ENCODE data around the gene PLCG1. TPM values are rescaled to one million over a fixed set of nuclear protein-coding genes. Genes with fewer than 3 reads are reported as not detected.

The PLCG1 gene
- total and polyA plus RNA-seq, 9 of the 15 experiments (the other 6 are each of a cell fraction or from before 2014, with no cell fraction given) = 1.7 to 67.0 (median 34.8) TPM

DNA sequence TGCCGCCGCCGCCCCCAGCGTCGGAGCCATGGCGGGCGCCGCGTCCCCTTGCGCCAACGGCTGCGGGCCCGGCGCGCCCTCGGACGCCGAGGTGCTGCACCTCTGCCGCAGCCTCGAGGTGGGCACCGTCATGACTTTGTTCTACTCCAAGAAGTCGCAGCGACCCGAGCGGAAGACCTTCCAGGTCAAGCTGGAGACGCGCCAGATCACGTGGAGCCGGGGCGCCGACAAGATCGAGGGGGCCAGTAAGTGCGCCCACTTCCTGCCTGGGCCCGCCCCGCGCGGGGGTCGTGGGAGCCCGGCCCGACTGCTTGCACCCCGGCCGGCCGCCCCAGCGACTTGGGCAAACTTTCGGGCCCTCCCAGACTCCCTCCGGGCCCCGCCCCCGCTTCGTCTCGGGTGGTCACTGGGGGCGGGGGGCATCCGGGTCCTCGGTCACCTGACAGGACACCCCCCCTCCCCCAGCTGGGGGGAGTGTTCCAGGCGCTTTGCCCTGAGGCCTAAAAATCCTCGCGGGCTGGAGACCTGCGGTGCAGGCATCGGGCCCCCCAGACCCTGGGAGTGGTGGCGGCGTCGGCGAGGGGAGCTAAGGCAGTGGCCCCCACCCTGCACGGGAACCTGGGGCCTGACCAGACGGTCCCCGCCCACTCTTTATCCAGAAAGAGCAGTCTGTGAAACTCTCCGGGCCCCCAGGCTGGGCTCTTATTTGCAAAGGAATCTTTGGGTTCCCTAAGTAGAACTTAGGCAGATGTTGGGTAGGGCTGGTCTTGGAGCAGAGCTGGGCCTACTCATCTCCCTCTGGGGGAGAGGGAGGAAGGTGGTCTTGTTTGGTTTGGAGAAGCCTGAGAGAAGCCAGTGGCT is 501 bp downstream of the PLCG1 start (continued):
- TF ChIP-seq, protein P1, sequence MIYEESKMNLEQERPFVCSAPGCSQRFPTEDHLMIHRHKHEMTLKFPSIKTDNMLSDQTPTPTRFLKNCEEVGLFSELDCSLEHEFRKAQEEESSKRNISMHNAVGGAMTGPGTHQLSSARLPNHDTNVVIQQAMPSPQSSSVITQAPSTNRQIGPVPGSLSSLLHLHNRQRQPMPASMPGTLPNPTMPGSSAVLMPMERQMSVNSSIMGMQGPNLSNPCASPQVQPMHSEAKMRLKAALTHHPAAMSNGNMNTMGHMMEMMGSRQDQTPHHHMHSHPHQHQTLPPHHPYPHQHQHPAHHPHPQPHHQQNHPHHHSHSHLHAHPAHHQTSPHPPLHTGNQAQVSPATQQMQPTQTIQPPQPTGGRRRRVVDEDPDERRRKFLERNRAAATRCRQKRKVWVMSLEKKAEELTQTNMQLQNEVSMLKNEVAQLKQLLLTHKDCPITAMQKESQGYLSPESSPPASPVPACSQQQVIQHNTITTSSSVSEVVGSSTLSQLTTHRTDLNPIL (CRISPR knock-in tag; IDR thresholded peaks at IDR 0.05) = no peak
- TF ChIP-seq TGIF2 (CRISPR knock-in tag; IDR thresholded peaks at IDR 0.05) (0 out of 2 replicates have a peak, but pooled peaks have one; percentile 13), PHF8 (IDR thresholded peaks at IDR 0.05; ENCODE audit: borderline replicate concordance, low read length) (peak; percentile 45; the same call in 1 of the 2 replicates), TOE1 (IDR thresholded peaks at IDR 0.05; ENCODE audit: borderline replicate concordance) (0 out of 2 replicates have a peak, but pooled peaks have one; percentile 34), TOE1 (CRISPR knock-in tag; IDR thresholded peaks at IDR 0.05; ENCODE audit: borderline replicate concordance, low read depth) (no peak), RBM22 (IDR thresholded peaks at IDR 0.05; ENCODE audit: low read depth, low read length, poor library complexity, severe bottlenecking) (no peak), GABPB1 (CRISPR knock-in tag; IDR thresholded peaks at IDR 0.05) (0 out of 2 replicates have a peak, but pooled peaks have one; percentile 18), SMC3 (conservative IDR thresholded peaks at IDR 0.05; ENCODE audit: insufficient read depth, low read depth, low read length) (no peak)
- TF ChIP-seq, protein P2, sequence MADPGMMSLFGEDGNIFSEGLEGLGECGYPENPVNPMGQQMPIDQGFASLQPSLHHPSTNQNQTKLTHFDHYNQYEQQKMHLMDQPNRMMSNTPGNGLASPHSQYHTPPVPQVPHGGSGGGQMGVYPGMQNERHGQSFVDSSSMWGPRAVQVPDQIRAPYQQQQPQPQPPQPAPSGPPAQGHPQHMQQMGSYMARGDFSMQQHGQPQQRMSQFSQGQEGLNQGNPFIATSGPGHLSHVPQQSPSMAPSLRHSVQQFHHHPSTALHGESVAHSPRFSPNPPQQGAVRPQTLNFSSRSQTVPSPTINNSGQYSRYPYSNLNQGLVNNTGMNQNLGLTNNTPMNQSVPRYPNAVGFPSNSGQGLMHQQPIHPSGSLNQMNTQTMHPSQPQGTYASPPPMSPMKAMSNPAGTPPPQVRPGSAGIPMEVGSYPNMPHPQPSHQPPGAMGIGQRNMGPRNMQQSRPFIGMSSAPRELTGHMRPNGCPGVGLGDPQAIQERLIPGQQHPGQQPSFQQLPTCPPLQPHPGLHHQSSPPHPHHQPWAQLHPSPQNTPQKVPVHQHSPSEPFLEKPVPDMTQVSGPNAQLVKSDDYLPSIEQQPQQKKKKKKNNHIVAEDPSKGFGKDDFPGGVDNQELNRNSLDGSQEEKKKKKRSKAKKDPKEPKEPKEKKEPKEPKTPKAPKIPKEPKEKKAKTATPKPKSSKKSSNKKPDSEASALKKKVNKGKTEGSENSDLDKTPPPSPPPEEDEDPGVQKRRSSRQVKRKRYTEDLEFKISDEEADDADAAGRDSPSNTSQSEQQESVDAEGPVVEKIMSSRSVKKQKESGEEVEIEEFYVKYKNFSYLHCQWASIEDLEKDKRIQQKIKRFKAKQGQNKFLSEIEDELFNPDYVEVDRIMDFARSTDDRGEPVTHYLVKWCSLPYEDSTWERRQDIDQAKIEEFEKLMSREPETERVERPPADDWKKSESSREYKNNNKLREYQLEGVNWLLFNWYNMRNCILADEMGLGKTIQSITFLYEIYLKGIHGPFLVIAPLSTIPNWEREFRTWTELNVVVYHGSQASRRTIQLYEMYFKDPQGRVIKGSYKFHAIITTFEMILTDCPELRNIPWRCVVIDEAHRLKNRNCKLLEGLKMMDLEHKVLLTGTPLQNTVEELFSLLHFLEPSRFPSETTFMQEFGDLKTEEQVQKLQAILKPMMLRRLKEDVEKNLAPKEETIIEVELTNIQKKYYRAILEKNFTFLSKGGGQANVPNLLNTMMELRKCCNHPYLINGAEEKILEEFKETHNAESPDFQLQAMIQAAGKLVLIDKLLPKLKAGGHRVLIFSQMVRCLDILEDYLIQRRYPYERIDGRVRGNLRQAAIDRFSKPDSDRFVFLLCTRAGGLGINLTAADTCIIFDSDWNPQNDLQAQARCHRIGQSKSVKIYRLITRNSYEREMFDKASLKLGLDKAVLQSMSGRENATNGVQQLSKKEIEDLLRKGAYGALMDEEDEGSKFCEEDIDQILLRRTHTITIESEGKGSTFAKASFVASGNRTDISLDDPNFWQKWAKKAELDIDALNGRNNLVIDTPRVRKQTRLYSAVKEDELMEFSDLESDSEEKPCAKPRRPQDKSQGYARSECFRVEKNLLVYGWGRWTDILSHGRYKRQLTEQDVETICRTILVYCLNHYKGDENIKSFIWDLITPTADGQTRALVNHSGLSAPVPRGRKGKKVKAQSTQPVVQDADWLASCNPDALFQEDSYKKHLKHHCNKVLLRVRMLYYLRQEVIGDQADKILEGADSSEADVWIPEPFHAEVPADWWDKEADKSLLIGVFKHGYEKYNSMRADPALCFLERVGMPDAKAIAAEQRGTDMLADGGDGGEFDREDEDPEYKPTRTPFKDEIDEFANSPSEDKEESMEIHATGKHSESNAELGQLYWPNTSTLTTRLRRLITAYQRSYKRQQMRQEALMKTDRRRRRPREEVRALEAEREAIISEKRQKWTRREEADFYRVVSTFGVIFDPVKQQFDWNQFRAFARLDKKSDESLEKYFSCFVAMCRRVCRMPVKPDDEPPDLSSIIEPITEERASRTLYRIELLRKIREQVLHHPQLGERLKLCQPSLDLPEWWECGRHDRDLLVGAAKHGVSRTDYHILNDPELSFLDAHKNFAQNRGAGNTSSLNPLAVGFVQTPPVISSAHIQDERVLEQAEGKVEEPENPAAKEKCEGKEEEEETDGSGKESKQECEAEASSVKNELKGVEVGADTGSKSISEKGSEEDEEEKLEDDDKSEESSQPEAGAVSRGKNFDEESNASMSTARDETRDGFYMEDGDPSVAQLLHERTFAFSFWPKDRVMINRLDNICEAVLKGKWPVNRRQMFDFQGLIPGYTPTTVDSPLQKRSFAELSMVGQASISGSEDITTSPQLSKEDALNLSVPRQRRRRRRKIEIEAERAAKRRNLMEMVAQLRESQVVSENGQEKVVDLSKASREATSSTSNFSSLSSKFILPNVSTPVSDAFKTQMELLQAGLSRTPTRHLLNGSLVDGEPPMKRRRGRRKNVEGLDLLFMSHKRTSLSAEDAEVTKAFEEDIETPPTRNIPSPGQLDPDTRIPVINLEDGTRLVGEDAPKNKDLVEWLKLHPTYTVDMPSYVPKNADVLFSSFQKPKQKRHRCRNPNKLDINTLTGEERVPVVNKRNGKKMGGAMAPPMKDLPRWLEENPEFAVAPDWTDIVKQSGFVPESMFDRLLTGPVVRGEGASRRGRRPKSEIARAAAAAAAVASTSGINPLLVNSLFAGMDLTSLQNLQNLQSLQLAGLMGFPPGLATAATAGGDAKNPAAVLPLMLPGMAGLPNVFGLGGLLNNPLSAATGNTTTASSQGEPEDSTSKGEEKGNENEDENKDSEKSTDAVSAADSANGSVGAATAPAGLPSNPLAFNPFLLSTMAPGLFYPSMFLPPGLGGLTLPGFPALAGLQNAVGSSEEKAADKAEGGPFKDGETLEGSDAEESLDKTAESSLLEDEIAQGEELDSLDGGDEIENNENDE (IDR thresholded peaks at IDR 0.05; ENCODE audit: low read depth, low read length) = no peak
- TF ChIP-seq, protein P3, sequence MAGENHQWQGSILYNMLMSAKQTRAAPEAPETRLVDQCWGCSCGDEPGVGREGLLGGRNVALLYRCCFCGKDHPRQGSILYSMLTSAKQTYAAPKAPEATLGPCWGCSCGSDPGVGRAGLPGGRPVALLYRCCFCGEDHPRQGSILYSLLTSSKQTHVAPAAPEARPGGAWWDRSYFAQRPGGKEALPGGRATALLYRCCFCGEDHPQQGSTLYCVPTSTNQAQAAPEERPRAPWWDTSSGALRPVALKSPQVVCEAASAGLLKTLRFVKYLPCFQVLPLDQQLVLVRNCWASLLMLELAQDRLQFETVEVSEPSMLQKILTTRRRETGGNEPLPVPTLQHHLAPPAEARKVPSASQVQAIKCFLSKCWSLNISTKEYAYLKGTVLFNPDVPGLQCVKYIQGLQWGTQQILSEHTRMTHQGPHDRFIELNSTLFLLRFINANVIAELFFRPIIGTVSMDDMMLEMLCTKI (IDR thresholded peaks at IDR 0.05; ENCODE audit: partially characterized antibody) = no peak
